ENCODE measurements around the gene SELENOM. TPM values are rescaled to one million over a fixed set of nuclear protein-coding genes. Genes with fewer than 3 reads are reported as not detected.

SELENOM gene
- total RNA-seq, 4 donors from 2014 or later, result 591 to 706 (median 650) TPM

DNA sequence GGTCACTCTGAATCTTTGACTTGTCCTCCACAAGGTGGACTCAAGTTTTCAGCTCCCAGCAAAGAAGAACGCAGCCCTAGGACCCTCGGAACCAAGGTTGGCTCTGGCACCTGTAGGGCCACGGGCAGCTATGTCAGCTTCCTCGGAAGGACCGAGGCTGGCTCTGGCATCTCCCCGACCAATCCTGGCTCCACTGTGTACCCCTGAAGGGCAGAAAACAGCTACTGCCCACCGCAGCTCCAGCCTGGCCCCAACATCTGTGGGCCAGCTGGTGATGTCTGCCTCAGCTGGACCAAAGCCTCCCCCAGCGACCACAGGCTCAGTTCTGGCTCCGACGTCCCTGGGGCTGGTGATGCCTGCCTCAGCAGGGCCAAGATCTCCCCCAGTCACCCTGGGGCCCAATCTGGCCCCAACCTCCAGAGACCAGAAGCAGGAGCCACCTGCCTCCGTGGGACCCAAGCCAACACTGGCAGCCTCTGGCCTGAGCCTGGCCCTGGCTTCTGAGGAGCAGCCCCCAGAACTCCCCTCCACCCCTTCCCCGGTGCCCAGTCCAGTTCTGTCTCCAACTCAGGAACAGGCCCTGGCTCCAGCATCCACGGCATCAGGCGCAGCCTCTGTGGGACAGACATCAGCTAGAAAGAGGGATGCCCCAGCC, 17.6 kb upstream of the SELENOM start:
- H3K27ac ChIP-seq, result no peak overlapping the region
- DNase-seq (ENCODE audit: low spot score in 2 of 2), result no peak
- WGBS, 2 donors, result 75 to 84% methylated on average over 3 to 14 of the region's 14 CpGs

DNA sequence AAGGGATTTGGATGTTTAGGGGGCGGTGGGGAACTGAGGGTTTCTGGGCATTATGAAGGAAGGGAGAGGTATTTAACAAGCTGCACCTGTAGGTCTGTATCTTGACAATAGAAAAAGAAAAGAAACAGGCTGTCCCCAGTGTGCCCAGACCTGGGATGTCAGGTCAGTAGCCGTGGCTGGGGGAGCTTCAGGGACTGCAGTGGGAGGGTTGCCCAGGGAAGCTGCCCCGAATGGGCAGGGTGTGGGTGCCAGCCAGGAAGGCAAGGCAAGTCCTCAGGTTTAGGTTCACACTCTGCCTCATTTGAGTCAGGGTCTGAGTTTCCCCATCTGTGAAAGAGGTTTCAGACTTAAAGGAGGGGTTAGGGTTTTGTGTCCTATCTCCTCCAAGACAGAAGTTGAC, 16.9 kb upstream of the SELENOM start:
- WGBS, 2 donors, result 73 to 77% methylated on average over 3 of the region's 3 CpGs
- Histone ChIP-seq H3K9me3 (no peaks in the 10 kb centered on the region), H3K4me1 (peaks cover 0 to 14% (median 3%) of the 10 kb centered on the region in 4 donors), H3K27ac (no peak overlapping the region), H3K36me3 (no peaks in the 10 kb centered on the region), H3K27me3 (no peaks in the 10 kb centered on the region), H3K4me3 (no peak overlapping the region)
- DNase-seq (ENCODE audit: low spot score in 2 of 2), result no peak
- TF ChIP-seq, protein P1, sequence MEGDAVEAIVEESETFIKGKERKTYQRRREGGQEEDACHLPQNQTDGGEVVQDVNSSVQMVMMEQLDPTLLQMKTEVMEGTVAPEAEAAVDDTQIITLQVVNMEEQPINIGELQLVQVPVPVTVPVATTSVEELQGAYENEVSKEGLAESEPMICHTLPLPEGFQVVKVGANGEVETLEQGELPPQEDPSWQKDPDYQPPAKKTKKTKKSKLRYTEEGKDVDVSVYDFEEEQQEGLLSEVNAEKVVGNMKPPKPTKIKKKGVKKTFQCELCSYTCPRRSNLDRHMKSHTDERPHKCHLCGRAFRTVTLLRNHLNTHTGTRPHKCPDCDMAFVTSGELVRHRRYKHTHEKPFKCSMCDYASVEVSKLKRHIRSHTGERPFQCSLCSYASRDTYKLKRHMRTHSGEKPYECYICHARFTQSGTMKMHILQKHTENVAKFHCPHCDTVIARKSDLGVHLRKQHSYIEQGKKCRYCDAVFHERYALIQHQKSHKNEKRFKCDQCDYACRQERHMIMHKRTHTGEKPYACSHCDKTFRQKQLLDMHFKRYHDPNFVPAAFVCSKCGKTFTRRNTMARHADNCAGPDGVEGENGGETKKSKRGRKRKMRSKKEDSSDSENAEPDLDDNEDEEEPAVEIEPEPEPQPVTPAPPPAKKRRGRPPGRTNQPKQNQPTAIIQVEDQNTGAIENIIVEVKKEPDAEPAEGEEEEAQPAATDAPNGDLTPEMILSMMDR (IDR thresholded peaks at IDR 0.05), result no peak
- TF ChIP-seq POLR2A (IDR thresholded peaks at IDR 0.05), result no peak

More for the DNA sequence above, 17.6 kb upstream of the SELENOM start:
- Histone ChIP-seq H3K36me3 (peaks cover 0 to under 1% (median 0%) of the 10 kb centered on the region in 3 donors), H3K4me3 (no peak overlapping the region), H3K4me1 (peaks cover 0 to 14% (median 3%) of the 10 kb centered on the region in 4 donors), H3K9me3 (no peaks in the 10 kb centered on the region), H3K27me3 (no peaks in the 10 kb centered on the region)
- TF ChIP-seq EP300 (IDR thresholded peaks at IDR 0.05), result no peak
- TF ChIP-seq POLR2A (IDR thresholded peaks at IDR 0.05), result no peak
- TF ChIP-seq, protein P1 (IDR thresholded peaks at IDR 0.05), result no peak

DNA sequence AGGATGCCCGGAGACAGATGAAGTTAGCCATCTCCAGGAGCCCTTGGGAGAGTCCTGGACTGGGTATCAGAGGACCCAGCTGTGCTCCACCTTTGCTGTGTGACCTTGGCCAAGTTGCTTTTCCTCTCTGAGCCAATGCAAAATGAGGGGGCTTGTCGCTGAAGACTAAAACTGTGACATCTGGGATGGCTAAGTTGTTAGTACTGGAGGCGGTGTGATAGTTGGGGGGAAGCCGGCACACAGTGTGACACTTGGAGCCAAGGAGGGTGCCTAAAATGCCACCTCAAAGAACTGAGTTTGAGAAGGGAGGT, 15.9 kb upstream of the SELENOM start:
- Histone ChIP-seq H3K27me3 (no peaks in the 10 kb centered on the region), H3K4me3 (peak overlapping the region in 2 of 4 donors; percentile 35 to 36), H3K36me3 (no peaks in the 10 kb centered on the region), H3K4me1 (peaks cover 0 to 14% (median 3%) of the 10 kb centered on the region in 4 donors), H3K9me3 (no peaks in the 10 kb centered on the region), H3K27ac (peak overlapping the region in 1 of 4 donors; percentile 74)
- 62 to 80% methylated on average over 4 of the region's 4 CpGs for WGBS, 2 donors
- TF ChIP-seq, protein P1 (IDR thresholded peaks at IDR 0.05), result no peak
- TF ChIP-seq POLR2A (IDR thresholded peaks at IDR 0.05) (no peak), EP300 (IDR thresholded peaks at IDR 0.05) (no peak)
- DNase-seq (ENCODE audit: low spot score in 2 of 2), result no peak

DNA sequence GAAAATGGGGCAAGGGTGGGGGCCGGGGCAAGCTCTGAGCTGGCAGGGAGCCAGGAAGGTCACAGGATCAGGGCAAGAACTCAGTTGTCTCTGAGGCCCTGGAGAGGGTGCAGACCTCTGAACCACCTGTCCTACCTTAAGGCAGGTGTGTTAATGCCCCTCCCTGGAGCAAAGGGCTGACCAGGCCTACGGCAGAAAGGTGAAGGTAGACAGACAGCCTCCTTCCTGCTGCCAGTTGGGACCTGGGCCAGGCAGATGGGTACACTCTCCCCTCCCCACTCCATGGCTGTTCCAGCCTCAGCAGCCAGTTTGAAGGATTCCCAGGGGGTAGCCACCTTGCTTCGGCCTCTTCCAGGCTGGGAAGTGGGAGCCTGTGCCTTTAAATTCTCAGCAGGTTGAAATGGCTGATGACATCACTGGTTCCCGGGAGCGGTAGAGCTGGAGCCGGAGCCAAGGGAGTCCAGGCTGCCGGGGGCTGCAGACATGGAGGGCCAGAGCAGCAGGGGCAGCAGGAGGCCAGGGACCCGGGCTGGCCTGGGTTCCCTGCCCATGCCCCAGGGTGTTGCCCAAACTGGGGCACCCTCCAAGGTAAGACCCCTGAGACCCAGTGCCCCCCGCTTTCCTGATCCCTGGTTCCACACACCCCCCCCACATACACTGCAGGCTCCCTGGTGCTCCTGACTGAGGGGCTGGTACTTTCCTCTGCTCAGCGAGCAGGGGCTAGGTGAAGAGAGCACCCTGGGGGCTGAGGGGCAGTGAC, 15.3 kb upstream of the SELENOM start, which contains the start of gene INPP5J:
TSS of gene INPP5J (plus strand) at position 435 of the 760 bp plus-strand sequence. CDS start at position 484, 49 bp downstream.
- peak within 1 kb of the TSS in 2 of 4 donors; percentile 35 to 36 for H3K4me3 ChIP-seq
- no peaks in the 10 kb centered on the region for H3K9me3 ChIP-seq
- TF ChIP-seq, protein P1 (IDR thresholded peaks at IDR 0.05), result no peak
- no peak for TF ChIP-seq EP300 (IDR thresholded peaks at IDR 0.05)
- TF ChIP-seq POLR2A (IDR thresholded peaks at IDR 0.05), result no peak
- peaks cover 0 to 14% (median 3%) of the 10 kb centered on the region in 4 donors for H3K4me1 ChIP-seq
- no peaks in the 10 kb centered on the region for H3K36me3 ChIP-seq
- H3K27me3 ChIP-seq, result no peaks in the 10 kb centered on the region
- WGBS, 2 donors, result 9 to 21% methylated on average over 4 to 5 of the region's 10 CpGs
- no peak for DNase-seq (ENCODE audit: low spot score in 2 of 2)
- H3K27ac ChIP-seq, result peak within 1 kb of the TSS in 1 of 4 donors; percentile 74

DNA sequence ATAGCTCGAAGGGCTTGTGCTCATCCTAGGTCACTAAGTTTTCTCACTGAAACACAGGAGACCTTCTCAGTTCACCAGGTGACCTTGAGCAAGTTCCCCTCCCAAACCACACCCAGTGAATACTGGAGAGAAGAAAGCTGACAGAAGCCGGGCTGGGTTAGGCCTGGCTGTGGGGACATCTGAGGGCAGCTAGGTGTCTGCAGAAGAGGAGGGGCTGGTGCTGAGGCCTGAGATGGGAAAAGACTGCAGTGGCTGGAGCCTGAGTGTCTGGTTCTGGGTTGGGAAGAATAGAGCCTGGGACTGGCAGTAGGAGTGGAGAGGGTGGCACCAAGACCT, 14.8 kb upstream of the SELENOM start:
- no peak for DNase-seq (ENCODE audit: low spot score in 2 of 2)

More for the DNA sequence above, 14.8 kb upstream of the SELENOM start:
- 67 to 70% methylated on average over 2 of the region's 2 CpGs for WGBS, 2 donors
- Histone ChIP-seq H3K4me1 (peaks cover 0 to 14% (median 3%) of the 10 kb centered on the region in 4 donors), H3K27me3 (no peaks in the 10 kb centered on the region), H3K27ac (peak overlapping the region in 1 of 4 donors; percentile 74), H3K9me3 (no peaks in the 10 kb centered on the region), H3K36me3 (no peaks in the 10 kb centered on the region), H3K4me3 (no peak overlapping the region)
- TF ChIP-seq, protein P1 (IDR thresholded peaks at IDR 0.05), result no peak
- TF ChIP-seq EP300 (IDR thresholded peaks at IDR 0.05) (no peak), POLR2A (IDR thresholded peaks at IDR 0.05) (no peak)
